Stimulated activated CD4-positive, alpha-beta T cell treated with anti-CD3 and anti-CD28 coated beads, Interleukin-4, amount 100 ng/mL, for 4 hours (primary cell): Measurements from ENCODE around the gene DEFB126.
"Not testable (repeated sequence)": the region's sequence is repeated elsewhere in the genome, so short reads cannot be mapped to it uniquely, and the experiment has no call there.

Source experiments
- DNase-seq, 2 experiments: peaks; one replicate each; pipeline ENCODE4 v3.0.0-alpha.2; 2020

DEFB126 gene, protein sequence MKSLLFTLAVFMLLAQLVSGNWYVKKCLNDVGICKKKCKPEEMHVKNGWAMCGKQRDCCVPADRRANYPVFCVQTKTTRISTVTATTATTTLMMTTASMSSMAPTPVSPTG

DNA sequence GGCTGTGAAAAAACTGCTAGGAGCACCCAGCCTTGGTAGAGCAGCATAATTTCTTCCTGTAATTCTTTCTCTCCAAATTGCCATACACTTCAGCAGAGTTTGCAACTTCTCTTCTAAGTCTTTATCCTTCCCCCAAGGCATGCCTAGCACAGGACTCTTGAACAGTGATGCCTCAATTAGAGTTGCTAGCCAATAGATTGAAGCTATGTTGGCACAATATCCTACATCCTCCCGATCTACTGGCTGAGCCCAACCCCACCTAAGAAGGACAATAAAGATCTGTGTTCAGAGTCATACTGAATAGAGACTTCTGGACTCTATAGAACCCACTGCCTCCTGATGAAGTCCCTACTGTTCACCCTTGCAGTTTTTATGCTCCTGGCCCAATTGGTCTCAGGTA is at the start of gene DEFB126:
Gene DEFB126 (plus strand): TSS at position 301 of the 400 bp plus-strand sequence. CDS start 39 bp downstream, at position 340.
- DNase-seq = no peak

DNA sequence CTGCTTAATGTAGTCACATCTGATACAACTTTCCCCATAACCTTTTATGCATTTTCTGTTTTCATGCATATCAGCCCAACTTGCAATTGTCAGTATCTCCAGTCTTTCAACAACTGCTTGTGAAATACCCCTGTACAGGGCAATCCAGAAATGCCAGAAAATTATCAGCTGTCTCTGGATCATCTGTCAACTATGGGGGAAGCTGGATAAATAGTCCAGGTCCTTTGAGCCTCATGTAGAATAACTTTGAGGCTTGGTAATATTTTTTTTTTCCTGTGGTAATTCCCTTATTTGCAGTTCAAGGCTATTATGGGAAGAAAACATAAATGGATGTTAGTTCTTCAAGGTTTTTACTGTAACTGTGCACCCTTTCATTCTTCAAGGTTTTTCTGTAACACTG is 48.7 kb upstream of the DEFB126 start:
- DNase-seq = no peak

DNA sequence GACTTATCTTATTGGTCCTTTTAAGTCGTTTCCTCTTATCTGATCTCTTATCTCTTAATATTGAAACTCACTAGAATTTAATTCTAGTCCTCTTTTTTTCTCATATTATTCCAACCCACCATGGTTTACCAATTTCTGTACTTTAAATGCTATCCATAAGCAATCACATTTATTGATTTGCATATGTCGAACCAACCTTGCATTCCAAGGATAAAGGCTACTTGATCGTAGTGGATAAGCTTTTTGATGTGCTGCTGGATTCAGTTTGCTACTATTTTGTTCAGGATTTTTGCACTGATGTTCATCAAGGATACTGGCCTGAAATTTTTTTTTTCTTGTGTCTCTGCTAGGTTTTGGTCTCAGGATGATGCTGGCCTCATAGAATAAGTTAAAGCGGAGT is 47.2 kb upstream of the DEFB126 start:
- DNase-seq = no peak

DNA sequence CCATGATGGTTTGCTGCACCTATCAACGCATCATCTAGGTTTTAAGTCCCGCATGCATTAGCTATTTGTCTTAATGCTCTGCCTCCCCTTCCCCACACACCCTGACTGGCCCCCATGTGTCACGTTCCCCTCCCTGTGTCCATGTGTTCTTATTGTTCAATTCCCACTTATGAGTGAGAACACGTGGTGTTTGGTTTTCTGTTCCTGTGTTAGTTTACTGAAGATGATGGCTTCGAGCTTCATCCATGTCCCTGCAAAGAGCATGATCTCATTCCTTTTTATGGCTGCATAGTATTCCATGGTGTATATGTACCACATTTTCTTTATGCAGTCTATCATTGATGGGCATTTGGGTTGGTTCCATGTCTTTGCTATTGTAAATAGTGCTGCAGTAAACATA is 44.7 kb upstream of the DEFB126 start:
- not testable (repeated sequence) for DNase-seq

DNA sequence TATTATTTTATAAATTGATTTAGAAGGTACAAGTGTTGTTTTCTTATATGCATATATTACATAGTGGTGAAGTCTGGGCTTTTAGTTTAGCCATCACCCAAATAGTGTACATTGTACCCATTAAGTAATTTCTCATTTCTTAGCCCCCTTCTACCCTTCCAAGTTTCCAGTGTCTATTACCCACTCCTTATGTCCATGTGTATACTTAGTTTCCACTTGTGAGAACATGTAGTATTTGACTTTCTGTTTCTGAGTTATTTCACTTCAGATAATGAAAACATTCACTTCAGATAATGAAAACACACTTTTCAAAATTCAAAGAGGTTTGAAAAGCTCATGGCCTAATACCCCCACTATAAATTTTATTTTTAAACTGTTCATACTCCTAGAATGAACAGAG is 40.4 kb upstream of the DEFB126 start:
- DNase-seq = no peak

DNA sequence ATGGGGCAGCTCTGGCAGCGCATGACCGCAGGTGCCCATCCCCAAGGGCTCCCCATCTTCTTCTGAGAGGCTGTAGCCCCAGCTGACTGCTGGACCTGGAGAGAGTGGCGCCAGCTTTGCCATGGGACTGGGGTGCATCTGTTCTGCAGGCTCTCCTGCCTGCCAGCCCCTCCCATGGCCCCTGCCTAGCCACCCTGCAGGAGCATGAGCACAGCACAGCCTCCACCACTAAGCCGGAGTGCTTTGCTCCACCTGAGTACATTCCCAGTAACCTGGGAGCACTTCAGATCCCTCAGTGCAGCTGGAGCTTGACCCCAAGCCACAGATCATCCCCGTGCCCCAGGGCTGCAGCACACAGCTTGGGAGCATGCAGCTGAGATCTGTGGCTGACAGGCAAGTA is 38.9 kb upstream of the DEFB126 start:
- DNase-seq = no peak

DNA sequence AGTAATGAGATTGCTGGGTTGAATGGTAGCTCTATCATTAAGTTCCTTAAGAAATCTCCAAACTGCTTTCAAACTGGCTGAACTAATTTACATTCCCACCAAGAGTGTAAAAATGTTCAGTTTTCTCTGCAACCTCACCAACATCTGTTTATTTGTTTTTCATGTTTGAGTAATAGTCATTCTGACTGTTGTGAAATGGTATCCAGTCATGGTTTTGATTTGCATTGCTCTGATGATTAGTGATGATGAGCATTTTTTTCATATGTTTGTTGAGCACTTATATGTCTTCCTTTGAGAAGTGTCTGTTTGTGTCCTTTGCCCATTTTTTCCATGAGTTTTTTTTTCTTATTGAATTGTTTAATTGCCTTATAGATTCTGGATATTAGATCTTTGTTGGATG is 30.0 kb upstream of the DEFB126 start:
- DNase-seq = no peak

DNA sequence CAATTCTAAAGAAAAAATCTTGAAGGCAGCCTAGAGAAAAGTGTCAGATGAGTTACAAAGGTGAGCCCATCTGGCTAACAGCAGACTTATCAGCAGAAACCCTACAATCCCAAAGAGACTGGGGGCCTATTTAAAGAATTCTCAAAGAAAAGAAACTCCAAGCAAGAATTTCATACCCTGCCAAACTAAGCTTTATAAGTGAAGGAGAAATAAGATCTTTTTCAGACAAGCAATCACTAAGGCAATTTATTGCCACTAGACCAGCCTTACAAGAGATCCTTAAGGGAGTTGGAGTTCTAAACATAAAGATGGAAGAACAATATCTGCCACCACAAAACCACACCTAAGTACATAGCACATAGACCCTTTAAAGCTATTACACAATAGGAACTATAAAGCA is 24.9 kb upstream of the DEFB126 start:
- DNase-seq = no peak

DNA sequence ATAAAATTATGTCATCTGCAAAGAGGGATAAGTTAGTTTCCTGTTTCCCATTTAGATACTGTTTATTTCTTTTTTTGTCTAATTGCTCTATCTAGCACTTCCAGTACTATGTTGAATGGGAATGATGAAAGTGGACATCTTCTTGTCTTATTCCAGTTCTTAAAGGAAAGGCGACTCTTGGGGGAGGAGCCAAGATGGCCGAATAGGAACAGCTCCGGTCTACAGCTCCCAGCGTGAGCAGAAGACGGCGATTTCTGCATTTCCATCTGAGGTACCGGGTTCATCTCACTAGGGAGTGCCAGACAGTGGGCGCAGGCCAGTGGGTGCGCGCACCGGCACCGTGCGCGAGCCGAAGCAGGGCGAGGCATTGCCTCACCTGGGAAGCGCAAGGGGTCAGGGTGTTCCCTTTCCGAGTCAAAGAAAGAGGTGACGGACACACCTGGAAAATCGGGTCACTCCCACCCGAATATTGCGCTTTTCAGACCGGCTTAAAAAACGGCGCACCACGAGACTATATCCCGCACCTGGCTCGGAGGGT is 12.5 kb upstream of the DEFB126 start:
- not testable (repeated sequence) for DNase-seq

DNA sequence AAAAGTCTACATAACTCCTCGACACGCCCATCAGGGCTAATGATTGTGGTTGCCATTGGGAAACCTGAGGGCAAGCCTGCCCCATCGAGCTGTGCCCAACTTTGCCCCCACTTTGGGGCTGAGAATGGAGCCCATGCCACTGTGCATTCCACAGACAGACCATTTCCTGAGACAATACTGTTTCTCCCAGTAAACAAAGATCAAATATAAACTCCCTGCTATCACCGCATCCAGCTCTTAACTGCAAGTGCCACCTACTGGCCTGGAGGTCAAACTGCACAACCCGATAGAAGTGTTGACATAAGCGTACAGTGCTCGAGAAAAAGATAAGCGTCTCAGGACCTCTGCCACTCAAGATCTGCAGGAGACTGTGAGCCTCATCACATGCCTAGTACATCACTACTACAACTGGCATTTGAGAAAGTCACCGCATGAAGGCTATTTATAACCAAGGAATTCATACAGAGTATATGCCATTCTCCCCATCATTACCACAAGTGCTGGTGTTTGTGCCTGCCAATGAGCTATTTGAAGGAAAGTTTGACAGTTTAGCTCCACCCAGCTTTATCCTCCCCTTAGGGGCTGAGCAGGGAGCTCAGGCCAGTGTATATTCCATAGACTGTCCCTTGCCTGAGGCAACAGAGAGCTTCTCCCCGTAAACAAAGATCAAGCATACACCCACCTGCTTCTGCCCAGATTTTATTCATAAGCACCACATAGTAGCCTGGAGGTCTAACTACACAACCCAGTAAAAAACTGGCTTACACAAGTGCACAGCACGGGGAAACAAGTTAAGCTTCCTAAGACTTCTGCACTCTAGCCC is 4.5 kb upstream of the DEFB126 start:
- DNase-seq = no peak

DNA sequence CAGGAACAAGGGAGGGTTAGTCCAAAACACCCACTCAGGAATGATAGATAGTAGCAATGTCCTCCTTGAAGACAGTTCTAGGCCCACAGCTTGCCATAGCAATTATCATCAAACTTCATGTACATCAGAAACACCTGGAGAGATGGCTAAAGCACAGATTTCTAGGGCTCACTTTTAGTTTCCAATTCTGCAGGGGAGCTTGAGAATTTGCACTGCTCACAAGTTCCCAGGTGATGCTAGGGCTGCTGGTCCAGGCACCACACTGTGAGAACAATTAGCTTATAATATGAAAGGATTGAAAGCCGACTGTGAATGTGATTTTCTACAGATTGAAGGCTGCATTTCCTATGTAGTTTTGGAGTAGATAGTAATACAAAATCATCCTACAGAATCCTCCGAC is 3.5 kb downstream of the DEFB126 start:
- DNase-seq = no peak

DNA sequence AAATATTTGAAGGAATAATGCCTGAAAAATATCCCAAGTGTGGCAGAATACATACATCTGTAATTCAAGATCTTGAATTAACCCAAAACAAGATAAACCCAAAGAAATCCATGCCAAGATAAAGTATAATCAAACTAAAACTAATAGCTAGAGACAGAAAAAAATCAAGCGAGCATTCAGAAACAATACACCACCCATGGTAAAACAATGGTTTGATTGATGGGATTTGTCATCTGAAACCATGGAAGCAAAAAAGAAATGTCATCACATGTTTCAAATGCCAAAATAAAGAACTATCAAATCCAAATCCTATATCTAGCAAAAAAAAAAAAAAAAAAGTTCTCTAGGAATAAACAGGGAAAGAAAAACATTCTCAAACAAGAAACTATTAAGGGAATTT is 9.7 kb downstream of the DEFB126 start:
- DNase-seq = no peak

DNA sequence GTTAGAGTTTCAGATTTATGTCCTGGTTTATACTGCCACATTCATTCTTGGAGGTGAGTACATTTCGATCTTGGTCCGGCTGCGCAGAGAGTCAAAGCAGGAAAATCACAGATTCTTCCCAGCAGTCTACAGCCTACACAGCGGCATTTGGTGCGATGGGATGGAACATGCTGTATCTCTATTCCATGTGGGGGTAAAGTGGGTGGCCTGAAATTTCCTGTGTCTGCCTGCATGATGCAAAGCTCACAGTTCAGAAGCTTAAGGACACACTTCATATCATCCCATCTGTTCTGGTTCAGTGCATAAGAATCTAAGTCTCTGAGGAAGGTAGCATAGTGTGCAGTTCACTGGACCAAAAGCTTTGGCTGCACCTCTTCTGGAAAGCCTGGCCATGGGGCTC is 14.8 kb downstream of the DEFB126 start, which contains the start of gene DEFB127:
Gene DEFB127 (plus strand): TSS at position 301 of the 400 bp plus-strand sequence. CDS start 91 bp downstream, at position 392.
- no peak for DNase-seq

DNA sequence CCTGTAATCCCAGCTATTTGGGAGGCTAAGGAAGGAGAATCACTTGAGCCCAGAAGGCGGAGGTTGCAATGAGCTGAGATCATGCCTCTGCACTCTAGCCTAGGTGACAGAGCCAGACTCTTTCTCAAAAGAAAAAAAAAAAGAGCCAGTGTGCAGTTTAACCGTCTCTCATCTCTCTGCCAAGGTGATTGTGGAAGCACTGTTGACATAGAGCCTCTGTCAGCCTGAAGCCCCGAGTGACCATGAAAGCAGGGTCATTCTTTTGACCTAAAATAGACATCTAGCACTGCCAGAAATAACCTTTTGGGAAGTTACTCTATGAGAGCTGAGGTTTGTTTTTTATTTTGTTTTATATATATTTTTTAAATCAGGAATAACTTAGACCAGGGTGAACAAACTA is 22.2 kb downstream of the DEFB126 start:
- DNase-seq = no peak

DNA sequence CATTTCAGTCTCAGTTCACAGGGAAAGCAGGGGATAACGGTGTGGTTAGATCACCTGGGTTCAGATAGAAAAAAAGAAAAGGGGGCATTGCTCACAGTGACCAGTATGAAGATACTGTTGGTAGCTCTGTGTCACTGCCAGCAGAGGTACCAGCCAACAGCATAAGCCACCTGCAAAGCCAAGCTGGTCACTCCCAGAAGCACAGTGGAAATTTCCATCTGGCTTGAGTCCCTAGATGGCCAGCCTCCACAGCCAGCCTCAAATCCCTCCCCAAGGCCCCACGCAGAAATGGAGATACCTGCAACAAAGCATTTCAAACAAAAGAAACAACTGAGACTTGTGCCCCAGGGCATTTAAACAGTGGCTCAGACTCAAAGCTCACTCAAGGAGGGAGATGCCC is 26.5 kb downstream of the DEFB126 start:
- DNase-seq = no peak

DNA sequence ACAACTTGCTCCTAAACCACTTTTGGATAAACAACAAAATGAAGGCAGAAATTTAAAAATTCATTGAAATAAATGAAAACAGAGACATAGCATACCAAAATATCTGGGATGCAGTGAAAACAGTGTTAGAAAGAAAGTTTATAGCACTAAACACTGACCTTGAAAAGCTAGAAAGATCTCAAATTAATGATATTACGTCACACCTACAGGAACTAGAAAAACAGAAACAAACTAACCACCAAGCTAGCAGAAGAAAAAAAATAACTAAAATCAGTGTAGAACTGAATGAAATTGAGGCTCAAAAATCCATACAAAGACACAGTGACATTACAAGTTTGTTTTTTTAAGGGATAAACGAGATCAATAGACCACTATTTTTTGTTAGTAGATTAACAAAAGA is 41.9 kb downstream of the DEFB126 start:
- no peak for DNase-seq

DNA sequence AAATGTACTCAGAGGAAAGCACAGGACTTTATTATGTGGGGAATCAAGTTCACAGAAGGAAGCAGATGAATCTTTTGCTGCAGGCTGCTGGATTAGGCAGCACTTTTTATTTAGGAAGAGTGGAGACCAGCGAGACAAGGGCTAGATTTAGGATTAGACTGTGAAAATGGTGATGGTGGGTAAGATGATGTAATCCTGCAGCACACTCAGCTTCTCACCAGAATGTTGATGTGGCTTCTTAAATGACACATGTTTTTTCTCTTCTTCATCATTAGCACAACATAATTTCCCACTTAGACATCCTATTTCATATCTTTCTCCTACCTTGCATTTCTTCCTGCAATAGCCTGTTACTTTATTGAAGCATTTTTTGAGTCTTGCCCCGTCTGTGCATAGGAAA is 45.3 kb downstream of the DEFB126 start:
- no peak for DNase-seq

DNA sequence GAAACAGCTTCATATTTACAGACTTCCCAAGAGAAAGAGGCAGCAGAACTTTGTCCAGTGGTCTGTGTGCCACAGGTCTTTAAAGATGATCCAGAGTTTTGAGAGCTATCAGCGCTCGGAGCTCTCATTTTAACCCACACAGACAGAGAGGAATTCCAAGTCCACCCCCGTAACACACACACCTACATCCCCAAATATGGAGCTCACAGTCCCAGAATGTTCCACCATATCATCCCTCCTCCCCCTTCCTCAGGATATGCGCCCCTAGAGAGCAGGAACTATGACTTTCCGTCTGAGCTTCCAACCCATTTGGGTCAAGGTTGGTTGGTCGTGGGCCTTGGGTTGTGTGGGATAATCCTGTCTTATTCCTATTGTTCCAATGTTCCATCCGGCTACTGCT is 47.2 kb downstream of the DEFB126 start, which contains the start of gene DEFB128:
Gene DEFB128 (minus strand): TSS at position 101 of the 400 bp plus-strand sequence. CDS start 88 bp downstream, at position 13.
- DNase-seq = no peak
